ENCODE data around the gene ZNF536. TPM values are rescaled to one million over a fixed set of nuclear protein-coding genes. Genes with fewer than 3 reads are reported as not detected.

ZNF536 gene
- total and polyA plus RNA-seq, 9 of the 15 experiments (the other 6 are each of a cell fraction or from before 2014, with no cell fraction given), result not detected

DNA sequence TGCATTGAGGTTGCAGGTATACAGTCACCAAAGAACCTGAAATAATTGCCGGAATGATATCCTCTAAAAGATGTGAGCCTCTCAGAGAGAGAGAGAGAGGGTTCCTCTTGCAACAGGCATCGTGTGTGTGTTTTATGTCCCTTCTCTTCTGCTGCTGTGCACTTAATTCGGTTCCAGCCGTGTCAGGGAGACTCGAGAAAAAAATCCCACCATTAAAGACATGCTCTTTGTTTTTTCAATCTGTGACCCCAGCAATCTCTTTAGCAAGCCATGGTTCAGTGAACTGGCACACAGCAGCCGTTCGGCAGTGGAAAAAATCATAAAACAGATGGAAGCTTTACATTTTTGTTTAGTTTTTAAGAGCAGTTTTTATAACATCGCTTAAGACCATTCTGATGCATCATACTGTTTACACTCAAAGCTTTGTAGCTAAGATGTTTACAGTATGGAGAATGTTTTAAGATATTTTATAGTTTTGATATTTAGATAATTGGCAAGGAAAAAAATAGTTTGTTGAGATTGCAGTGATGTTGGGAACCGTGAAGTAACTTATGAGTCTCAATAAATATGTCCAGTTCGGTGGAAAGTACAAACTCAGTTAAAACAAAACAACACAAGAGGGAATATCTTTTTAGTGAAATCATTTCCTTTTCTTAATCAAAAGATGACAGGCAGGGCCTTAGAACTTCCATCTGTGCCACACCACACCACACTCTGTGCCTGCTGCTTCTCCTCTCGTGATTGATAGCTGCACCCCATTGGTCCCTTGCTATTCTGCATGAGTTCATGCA lies 31.2 kb upstream of the ZNF536 start:
- Histone ChIP-seq H3K9me1 (ENCODE audit: control insufficient read depth, insufficient read depth, low read length) (peaks cover 1% of the 10 kb centered on the region), H3K9ac (ENCODE audit: insufficient read depth in 1 of 2, low read depth in 2 of 2, low read length in 2 of 2) (no peak overlapping the region), H3K36me3 (ENCODE audit: control insufficient read depth, insufficient read depth, low read length) (no peaks in the 10 kb centered on the region), H3K27ac (ENCODE audit: extremely low read depth, low read depth, low read length) (no peak overlapping the region), H2AFZ (ENCODE audit: low read depth, low read length) (no peak overlapping the region), H3K79me2 (ENCODE audit: control insufficient read depth, insufficient read depth, low read length) (no peaks in the 10 kb centered on the region), H3K4me3 (no peak overlapping the region), H3K9me3 (replicated peaks; ENCODE audit: control insufficient read depth, insufficient read depth, low read depth, low read length) (no peaks in the 10 kb centered on the region), H3K4me2 (ENCODE audit: insufficient read depth, low read length) (no peak overlapping the region), H4K20me1 (replicated peaks; ENCODE audit: control insufficient read depth, insufficient read depth, low read length) (peaks cover 6% of the 10 kb centered on the region; the same call in 1 of the 2 replicates), H3K4me1 (replicated peaks in 1 of 2; ENCODE audit: control insufficient read depth in 2 of 2, insufficient read depth in 2 of 2, low read length in 2 of 2) (no peaks in the 10 kb centered on the region), H3K27me3 (ENCODE audit: control insufficient read depth in 2 of 2, insufficient read depth in 2 of 2, low read length in 2 of 2) (no peaks in the 10 kb centered on the region; a peak in 2 of 5 replicates)
- ATAC-seq (no peak), FAIRE-seq (no peak), DNase-seq (ENCODE audit: extremely low read depth in 1 of 4, low spot score in 3 of 4) (no peak)
- BruUV-seq (replicated peaks), result no TSS peak
- intact Hi-C loops (cut with micrococcal nuclease), result no loop called here
- WGBS (ENCODE audit: insufficient coverage, low coverage, missing lambda C conversion rate), result 3% methylated on average over 11 of the region's 11 CpGs
- POLR2A ChIA-PET, result no interaction called here
- CTCF ChIA-PET (ENCODE audit: low intra/inter-chr PET ratio), result no interaction called here
- in situ Hi-C loops (cut with MboI), result no loop called here
- TF ChIP-seq JUNB (CRISPR knock-in tag; conservative IDR thresholded peaks at IDR 0.05) (no peak), PHB2 (IDR thresholded peaks at IDR 0.05; ENCODE audit: low read depth) (no peak), MTA1 (IDR thresholded peaks at IDR 0.05; ENCODE audit: borderline replicate concordance) (no peak), FOXP1 (CRISPR knock-in tag; IDR thresholded peaks at IDR 0.05) (no peak), TGIF2 (CRISPR knock-in tag; IDR thresholded peaks at IDR 0.05) (no peak), SETDB1 (IDR thresholded peaks at IDR 0.05; ENCODE audit: low read length) (no peak), FOSL1 (tag; conservative IDR thresholded peaks at IDR 0.05) (no peak), LCOR (CRISPR knock-in tag; IDR thresholded peaks at IDR 0.05) (no peak), CCAR2 (IDR thresholded peaks at IDR 0.05; ENCODE audit: low read depth, low read length) (no peak), BCOR (IDR thresholded peaks at IDR 0.05) (no peak), NCOR1 (IDR thresholded peaks at IDR 0.05) (no peak)
- TF ChIP-seq, protein P1, sequence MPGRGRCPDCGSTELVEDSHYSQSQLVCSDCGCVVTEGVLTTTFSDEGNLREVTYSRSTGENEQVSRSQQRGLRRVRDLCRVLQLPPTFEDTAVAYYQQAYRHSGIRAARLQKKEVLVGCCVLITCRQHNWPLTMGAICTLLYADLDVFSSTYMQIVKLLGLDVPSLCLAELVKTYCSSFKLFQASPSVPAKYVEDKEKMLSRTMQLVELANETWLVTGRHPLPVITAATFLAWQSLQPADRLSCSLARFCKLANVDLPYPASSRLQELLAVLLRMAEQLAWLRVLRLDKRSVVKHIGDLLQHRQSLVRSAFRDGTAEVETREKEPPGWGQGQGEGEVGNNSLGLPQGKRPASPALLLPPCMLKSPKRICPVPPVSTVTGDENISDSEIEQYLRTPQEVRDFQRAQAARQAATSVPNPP (IDR thresholded peaks at IDR 0.05; ENCODE audit: borderline replicate concordance, insufficient read depth, insufficient read length), result no peak
- TF ChIP-seq, protein P2, sequence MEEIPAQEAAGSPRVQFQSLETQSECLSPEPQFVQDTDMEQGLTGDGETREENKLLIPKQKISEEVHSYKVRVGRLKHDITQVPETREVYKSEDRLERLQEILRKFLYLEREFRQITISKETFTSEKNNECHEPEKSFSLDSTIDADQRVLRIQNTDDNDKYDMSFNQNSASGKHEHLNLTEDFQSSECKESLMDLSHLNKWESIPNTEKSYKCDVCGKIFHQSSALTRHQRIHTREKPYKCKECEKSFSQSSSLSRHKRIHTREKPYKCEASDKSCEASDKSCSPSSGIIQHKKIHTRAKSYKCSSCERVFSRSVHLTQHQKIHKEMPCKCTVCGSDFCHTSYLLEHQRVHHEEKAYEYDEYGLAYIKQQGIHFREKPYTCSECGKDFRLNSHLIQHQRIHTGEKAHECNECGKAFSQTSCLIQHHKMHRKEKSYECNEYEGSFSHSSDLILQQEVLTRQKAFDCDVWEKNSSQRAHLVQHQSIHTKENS (CRISPR knock-in tag; IDR thresholded peaks at IDR 0.05), result no peak
- TF ChIP-seq, protein P3, sequence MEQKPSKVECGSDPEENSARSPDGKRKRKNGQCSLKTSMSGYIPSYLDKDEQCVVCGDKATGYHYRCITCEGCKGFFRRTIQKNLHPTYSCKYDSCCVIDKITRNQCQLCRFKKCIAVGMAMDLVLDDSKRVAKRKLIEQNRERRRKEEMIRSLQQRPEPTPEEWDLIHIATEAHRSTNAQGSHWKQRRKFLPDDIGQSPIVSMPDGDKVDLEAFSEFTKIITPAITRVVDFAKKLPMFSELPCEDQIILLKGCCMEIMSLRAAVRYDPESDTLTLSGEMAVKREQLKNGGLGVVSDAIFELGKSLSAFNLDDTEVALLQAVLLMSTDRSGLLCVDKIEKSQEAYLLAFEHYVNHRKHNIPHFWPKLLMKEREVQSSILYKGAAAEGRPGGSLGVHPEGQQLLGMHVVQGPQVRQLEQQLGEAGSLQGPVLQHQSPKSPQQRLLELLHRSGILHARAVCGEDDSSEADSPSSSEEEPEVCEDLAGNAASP (IDR thresholded peaks at IDR 0.05), result no peak
- TF ChIP-seq, protein P4, sequence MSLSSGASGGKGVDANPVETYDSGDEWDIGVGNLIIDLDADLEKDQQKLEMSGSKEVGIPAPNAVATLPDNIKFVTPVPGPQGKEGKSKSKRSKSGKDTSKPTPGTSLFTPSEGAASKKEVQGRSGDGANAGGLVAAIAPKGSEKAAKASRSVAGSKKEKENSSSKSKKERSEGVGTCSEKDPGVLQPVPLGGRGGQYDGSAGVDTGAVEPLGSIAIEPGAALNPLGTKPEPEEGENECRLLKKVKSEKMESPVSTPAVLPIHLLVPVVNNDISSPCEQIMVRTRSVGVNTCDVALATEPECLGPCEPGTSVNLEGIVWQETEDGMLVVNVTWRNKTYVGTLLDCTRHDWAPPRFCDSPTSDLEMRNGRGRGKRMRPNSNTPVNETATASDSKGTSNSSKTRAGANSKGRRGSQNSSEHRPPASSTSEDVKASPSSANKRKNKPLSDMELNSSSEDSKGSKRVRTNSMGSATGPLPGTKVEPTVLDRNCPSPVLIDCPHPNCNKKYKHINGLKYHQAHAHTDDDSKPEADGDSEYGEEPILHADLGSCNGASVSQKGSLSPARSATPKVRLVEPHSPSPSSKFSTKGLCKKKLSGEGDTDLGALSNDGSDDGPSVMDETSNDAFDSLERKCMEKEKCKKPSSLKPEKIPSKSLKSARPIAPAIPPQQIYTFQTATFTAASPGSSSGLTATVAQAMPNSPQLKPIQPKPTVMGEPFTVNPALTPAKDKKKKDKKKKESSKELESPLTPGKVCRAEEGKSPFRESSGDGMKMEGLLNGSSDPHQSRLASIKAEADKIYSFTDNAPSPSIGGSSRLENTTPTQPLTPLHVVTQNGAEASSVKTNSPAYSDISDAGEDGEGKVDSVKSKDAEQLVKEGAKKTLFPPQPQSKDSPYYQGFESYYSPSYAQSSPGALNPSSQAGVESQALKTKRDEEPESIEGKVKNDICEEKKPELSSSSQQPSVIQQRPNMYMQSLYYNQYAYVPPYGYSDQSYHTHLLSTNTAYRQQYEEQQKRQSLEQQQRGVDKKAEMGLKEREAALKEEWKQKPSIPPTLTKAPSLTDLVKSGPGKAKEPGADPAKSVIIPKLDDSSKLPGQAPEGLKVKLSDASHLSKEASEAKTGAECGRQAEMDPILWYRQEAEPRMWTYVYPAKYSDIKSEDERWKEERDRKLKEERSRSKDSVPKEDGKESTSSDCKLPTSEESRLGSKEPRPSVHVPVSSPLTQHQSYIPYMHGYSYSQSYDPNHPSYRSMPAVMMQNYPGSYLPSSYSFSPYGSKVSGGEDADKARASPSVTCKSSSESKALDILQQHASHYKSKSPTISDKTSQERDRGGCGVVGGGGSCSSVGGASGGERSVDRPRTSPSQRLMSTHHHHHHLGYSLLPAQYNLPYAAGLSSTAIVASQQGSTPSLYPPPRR (CRISPR knock-in tag; IDR thresholded peaks at IDR 0.05; ENCODE audit: borderline replicate concordance), result no peak
